HepG2 (cell line): ENCODE results near the gene CYB561. TPM values are rescaled to one million over a fixed set of nuclear protein-coding genes. Genes with fewer than 3 reads are reported as not detected.

Experiments used
- CEBPG ChIP-seq: IDR thresholded peaks from 2 replicates; pipeline ENCODE4 v1.6.1; 2016
- FOXM1 ChIP-seq: sonication (generic); formaldehyde crosslinking; IDR thresholded peaks from 2 replicates; pipeline ENCODE4 v1.5.0; 2020; ENCODE audit warnings: missing genetic modification reagents
- GATAD1 ChIP-seq: IDR thresholded peaks from 2 replicates; pipeline ENCODE4 v1.6.1; 2016; ENCODE audit warnings: missing genetic modification reagents, missing compliant biosample characterization
- IRF9 ChIP-seq: sonication (generic); formaldehyde crosslinking; IDR thresholded peaks from 2 replicates; pipeline ENCODE4 v1.8.0; 2022; ENCODE audit warnings: missing genetic modification reagents, mild to moderate bottlenecking, borderline replicate concordance
- JUND ChIP-seq: sonication (generic); formaldehyde crosslinking; IDR thresholded peaks from 2 replicates; pipeline ENCODE4 v1.8.0; 2022; ENCODE audit warnings: mild to moderate bottlenecking, missing genetic modification reagents
- MTERF4 ChIP-seq: sonication (generic); formaldehyde crosslinking; IDR thresholded peaks from 2 replicates; pipeline ENCODE4 v1.8.0; 2023; ENCODE audit warnings: mild to moderate bottlenecking, missing genetic modification reagents
- NPAS2 ChIP-seq: sonication (generic); formaldehyde crosslinking; IDR thresholded peaks from 2 replicates; pipeline ENCODE4 v1.8.0; 2022; ENCODE audit warnings: mild to moderate bottlenecking, missing genetic modification reagents, borderline replicate concordance
- RBFOX2 ChIP-seq: fragments of 200-400 bp; formaldehyde crosslinking; IDR thresholded peaks from 2 replicates; pipeline ENCODE4 v1.6.1; 2017; ENCODE audit warnings: low read depth, mild to moderate bottlenecking, low read length
- ZNF274 ChIP-seq: sonication (generic); formaldehyde crosslinking; IDR thresholded peaks from 2 replicates; pipeline ENCODE4 v1.5.1; 2020; ENCODE audit warnings: mild to moderate bottlenecking, missing genetic modification reagents
- ZNF354B ChIP-seq: sonication (generic); formaldehyde crosslinking; IDR thresholded peaks from 2 replicates; pipeline ENCODE4 v1.8.0; 2022; ENCODE audit warnings: mild to moderate bottlenecking, missing genetic modification reagents
- ZNF557 ChIP-seq: sonication (generic); formaldehyde crosslinking; IDR thresholded peaks from 2 replicates; pipeline ENCODE4 v1.4.0; 2020; ENCODE audit warnings: missing genetic modification reagents
- polyA plus RNA-seq, 8 experiments: library from polyadenylated mRNA; depleted of rRNA in 3 of 8; stranded (reverse) in 7 of 8; unstranded in 1 of 8; fragments of >200 nt; fragmentation: Illumina TruSeq in 4 of 8; extraction: Trizol in 4 of 8; gene quantifications; 2 replicates each; pipeline versions ENCODE4 v1.2.1 to v1.2.3, GENCODE V29; 2011 to 2016; ENCODE audit warnings: low read depth in 4 of 8, missing spikeins in 1 of 8, mixed read lengths in 1 of 8; ENCODE audit not compliant: insufficient read depth in 1 of 8
- total RNA-seq, 5 experiments: library from RNA; depleted of rRNA; stranded (reverse); fragments of >200 nt; fragmentation: Illumina TruSeq; extraction: Trizol; gene quantifications; 2 replicates each; pipeline ENCODE4 v1.2.3, GENCODE V29; 2016; ENCODE audit warnings: low read depth in 1 of 5
- TF ChIP-seq, protein P1 (sequence below), 2 experiments: sonication (generic) in 1 of 2; formaldehyde crosslinking in 1 of 2; IDR thresholded peaks; 2 replicates each; pipeline versions ENCODE4 v1.4.0 to v1.6.1; 2018 to 2020; ENCODE audit warnings: missing genetic modification reagents in 2 of 2, borderline replicate concordance in 1 of 2, low read depth in 1 of 2, mild to moderate bottlenecking in 1 of 2, missing biosample characterization in 1 of 2
- TF ChIP-seq, protein P2 (sequence below): sonication (generic); formaldehyde crosslinking; conservative IDR thresholded peaks from 2 replicates; pipeline ENCODE4 v1.4.0; 2020; ENCODE audit warnings: missing genetic modification reagents
- TF ChIP-seq, protein P3 (sequence below): sonication (generic); formaldehyde crosslinking; IDR thresholded peaks from 2 replicates; pipeline ENCODE4 v1.4.0; 2020; ENCODE audit warnings: mild to moderate bottlenecking, missing genetic modification reagents
- TF ChIP-seq, protein P4 (sequence below): sonication (generic); formaldehyde crosslinking; IDR thresholded peaks from 2 replicates; pipeline ENCODE4 v1.5.0; 2020; ENCODE audit warnings: missing genetic modification reagents, mild to moderate bottlenecking, borderline replicate concordance

The CYB561 gene
- total and polyA plus RNA-seq, 2 of the 13 experiments (the other 11 are each of a cell fraction or from before 2014, with no cell fraction given), result 1.5 to 6.7 TPM

- TF ChIP-seq ZNF274 (CRISPR knock-in tag), result no peak
- TF ChIP-seq, protein P1, sequence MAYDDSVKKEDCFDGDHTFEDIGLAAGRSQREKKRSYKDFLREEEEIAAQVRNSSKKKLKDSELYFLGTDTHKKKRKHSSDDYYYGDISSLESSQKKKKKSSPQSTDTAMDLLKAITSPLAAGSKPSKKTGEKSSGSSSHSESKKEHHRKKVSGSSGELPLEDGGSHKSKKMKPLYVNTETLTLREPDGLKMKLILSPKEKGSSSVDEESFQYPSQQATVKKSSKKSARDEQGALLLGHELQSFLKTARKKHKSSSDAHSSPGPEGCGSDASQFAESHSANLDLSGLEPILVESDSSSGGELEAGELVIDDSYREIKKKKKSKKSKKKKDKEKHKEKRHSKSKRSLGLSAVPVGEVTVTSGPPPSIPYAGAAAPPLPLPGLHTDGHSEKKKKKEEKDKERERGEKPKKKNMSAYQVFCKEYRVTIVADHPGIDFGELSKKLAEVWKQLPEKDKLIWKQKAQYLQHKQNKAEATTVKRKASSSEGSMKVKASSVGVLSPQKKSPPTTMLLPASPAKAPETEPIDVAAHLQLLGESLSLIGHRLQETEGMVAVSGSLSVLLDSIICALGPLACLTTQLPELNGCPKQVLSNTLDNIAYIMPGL (CRISPR knock-in tag; IDR thresholded peaks at IDR 0.05; ENCODE audit: borderline replicate concordance in 1 of 2, low read depth in 1 of 2), result peak in 1 of 2 experiments; percentile 69; a peak in 1 of 4 replicates
- TF ChIP-seq GATAD1 (CRISPR knock-in tag), result peak; percentile 46; the same call in 1 of the 2 replicates
- TF ChIP-seq, protein P2, sequence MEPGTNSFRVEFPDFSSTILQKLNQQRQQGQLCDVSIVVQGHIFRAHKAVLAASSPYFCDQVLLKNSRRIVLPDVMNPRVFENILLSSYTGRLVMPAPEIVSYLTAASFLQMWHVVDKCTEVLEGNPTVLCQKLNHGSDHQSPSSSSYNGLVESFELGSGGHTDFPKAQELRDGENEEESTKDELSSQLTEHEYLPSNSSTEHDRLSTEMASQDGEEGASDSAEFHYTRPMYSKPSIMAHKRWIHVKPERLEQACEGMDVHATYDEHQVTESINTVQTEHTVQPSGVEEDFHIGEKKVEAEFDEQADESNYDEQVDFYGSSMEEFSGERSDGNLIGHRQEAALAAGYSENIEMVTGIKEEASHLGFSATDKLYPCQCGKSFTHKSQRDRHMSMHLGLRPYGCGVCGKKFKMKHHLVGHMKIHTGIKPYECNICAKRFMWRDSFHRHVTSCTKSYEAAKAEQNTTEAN (CRISPR knock-in tag), result 0 out of 2 replicates have a peak, but pooled peaks have one; percentile 14
- no peak for TF ChIP-seq NPAS2
- no peak for TF ChIP-seq ZNF557 (CRISPR knock-in tag)
- TF ChIP-seq ZNF354B (CRISPR knock-in tag), result no peak
- no peak for TF ChIP-seq JUND (CRISPR knock-in tag)
- TF ChIP-seq CEBPG (CRISPR knock-in tag), result no peak
- TF ChIP-seq, protein P3, sequence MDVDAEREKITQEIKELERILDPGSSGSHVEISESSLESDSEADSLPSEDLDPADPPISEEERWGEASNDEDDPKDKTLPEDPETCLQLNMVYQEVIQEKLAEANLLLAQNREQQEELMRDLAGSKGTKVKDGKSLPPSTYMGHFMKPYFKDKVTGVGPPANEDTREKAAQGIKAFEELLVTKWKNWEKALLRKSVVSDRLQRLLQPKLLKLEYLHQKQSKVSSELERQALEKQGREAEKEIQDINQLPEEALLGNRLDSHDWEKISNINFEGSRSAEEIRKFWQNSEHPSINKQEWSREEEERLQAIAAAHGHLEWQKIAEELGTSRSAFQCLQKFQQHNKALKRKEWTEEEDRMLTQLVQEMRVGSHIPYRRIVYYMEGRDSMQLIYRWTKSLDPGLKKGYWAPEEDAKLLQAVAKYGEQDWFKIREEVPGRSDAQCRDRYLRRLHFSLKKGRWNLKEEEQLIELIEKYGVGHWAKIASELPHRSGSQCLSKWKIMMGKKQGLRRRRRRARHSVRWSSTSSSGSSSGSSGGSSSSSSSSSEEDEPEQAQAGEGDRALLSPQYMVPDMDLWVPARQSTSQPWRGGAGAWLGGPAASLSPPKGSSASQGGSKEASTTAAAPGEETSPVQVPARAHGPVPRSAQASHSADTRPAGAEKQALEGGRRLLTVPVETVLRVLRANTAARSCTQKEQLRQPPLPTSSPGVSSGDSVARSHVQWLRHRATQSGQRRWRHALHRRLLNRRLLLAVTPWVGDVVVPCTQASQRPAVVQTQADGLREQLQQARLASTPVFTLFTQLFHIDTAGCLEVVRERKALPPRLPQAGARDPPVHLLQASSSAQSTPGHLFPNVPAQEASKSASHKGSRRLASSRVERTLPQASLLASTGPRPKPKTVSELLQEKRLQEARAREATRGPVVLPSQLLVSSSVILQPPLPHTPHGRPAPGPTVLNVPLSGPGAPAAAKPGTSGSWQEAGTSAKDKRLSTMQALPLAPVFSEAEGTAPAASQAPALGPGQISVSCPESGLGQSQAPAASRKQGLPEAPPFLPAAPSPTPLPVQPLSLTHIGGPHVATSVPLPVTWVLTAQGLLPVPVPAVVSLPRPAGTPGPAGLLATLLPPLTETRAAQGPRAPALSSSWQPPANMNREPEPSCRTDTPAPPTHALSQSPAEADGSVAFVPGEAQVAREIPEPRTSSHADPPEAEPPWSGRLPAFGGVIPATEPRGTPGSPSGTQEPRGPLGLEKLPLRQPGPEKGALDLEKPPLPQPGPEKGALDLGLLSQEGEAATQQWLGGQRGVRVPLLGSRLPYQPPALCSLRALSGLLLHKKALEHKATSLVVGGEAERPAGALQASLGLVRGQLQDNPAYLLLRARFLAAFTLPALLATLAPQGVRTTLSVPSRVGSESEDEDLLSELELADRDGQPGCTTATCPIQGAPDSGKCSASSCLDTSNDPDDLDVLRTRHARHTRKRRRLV (CRISPR knock-in tag), result no peak
- TF ChIP-seq FOXM1, result no peak
- TF ChIP-seq, protein P4, sequence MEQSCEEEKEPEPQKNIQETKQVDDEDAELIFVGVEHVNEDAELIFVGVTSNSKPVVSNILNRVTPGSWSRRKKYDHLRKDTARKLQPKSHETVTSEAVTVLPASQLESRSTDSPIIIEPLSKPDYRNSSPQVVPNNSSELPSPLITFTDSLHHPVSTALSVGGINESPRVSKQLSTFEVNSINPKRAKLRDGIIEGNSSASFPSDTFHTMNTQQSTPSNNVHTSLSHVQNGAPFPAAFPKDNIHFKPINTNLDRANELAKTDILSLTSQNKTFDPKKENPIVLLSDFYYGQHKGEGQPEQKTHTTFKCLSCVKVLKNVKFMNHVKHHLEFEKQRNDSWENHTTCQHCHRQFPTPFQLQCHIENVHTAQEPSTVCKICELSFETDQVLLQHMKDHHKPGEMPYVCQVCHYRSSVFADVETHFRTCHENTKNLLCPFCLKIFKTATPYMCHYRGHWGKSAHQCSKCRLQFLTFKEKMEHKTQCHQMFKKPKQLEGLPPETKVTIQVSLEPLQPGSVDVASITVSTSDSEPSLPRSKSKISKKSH, result no peak
- no peak for TF ChIP-seq MTERF4 (CRISPR knock-in tag)
- TF ChIP-seq IRF9, result no peak
- TF ChIP-seq RBFOX2, result no peak
Observed at GRCh38 chr17:63445954-63446752, at the start of gene CYB561 (continued).
